Measurements from ENCODE around the gene MAP4K1. TPM values are rescaled to one million over a fixed set of nuclear protein-coding genes. Genes with fewer than 3 reads are reported as not detected.

Gene MAP4K1
- polyA plus RNA-seq, 3 donors = 19.8 to 41.3 (median 22.4) TPM

DNA sequence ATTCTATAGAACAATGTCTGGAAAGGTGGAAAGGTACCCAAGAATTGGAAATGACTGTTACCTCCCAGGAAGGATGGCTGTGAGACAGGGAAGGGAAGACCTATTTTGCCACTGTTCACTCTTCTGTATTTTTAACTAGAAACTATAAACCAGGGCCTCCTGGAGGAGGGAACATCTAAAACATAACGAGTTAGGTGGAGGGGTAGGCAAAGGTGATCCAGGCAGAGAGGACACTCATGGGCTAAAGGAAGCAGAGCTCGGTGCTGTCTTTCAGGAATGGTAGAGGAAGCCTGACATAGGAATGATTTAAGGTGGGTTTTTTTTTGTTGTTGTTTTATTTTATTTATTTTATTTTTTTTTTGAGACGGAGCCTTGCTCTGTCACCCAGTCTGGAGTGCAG, 7.1 kb upstream of the MAP4K1 start:
- Mint-ChIP-seq H3K4me3 (no peak overlapping the region), H3K9me3 (no peaks in the 10 kb centered on the region), H3K27me3 (ENCODE audit: low read depth in 3 of 3) (peaks cover 0 to 4% (median 1%) of the 10 kb centered on the region in 3 donors), H3K4me1 (peaks cover 5% of the 10 kb centered on the region), H3K36me3 (peaks cover 76 to 100% of the 10 kb centered on the region in 2 donors), H3K27ac (peak overlapping the region in 1 of 7 donors; percentile 70)
- no peak for DNase-seq
- WGBS (ENCODE audit: insufficient coverage) = 100% methylated on average over 1 of the region's 3 CpGs
- Histone ChIP-seq H3K4me3 (replicated peaks in 1 of 3; ENCODE audit: low read depth in 2 of 3, low read length in 3 of 3) (no peak overlapping the region), H3K4me1 (ENCODE audit: control insufficient read depth in 1 of 2, insufficient read depth in 2 of 2, low read length in 2 of 2) (peaks cover 3 to 5% of the 10 kb centered on the region in 2 donors), H3K27me3 (ENCODE audit: control insufficient read depth in 2 of 2, insufficient read depth in 2 of 2, low read length in 2 of 2) (no peaks in the 10 kb centered on the region), H3K9ac (ENCODE audit: insufficient read depth, low read length, poor library complexity, severe bottlenecking) (no peak overlapping the region), H3K79me2 (ENCODE audit: insufficient read depth, low read length) (peaks cover 30% of the 10 kb centered on the region), H3K9me3 (replicated peaks in 1 of 2; ENCODE audit: control insufficient read depth in 1 of 2, insufficient read depth in 1 of 2, low read length in 2 of 2) (no peaks in the 10 kb centered on the region), H3K36me3 (replicated peaks in 1 of 2; ENCODE audit: control insufficient read depth in 1 of 2, insufficient read depth in 2 of 2, low read length in 2 of 2) (peaks cover 85 to 93% of the 10 kb centered on the region in 2 donors), H2AFZ (ENCODE audit: insufficient read depth, low read depth, low read length, poor library complexity, severe bottlenecking) (no peak overlapping the region), H3K27ac (ENCODE audit: low read depth in 1 of 2, low read length in 2 of 2) (no peak overlapping the region), H4K20me1 (ENCODE audit: insufficient read depth, low read length) (peaks cover 18% of the 10 kb centered on the region), H3K4me2 (replicated peaks; ENCODE audit: extremely low read depth, low read length, poor library complexity, severe bottlenecking) (no peak overlapping the region)
- TF ChIP-seq, protein P1, sequence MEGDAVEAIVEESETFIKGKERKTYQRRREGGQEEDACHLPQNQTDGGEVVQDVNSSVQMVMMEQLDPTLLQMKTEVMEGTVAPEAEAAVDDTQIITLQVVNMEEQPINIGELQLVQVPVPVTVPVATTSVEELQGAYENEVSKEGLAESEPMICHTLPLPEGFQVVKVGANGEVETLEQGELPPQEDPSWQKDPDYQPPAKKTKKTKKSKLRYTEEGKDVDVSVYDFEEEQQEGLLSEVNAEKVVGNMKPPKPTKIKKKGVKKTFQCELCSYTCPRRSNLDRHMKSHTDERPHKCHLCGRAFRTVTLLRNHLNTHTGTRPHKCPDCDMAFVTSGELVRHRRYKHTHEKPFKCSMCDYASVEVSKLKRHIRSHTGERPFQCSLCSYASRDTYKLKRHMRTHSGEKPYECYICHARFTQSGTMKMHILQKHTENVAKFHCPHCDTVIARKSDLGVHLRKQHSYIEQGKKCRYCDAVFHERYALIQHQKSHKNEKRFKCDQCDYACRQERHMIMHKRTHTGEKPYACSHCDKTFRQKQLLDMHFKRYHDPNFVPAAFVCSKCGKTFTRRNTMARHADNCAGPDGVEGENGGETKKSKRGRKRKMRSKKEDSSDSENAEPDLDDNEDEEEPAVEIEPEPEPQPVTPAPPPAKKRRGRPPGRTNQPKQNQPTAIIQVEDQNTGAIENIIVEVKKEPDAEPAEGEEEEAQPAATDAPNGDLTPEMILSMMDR (IDR thresholded peaks at IDR 0.05) = no peak
- intact Hi-C loops (cut with micrococcal nuclease) = no loop called here

DNA sequence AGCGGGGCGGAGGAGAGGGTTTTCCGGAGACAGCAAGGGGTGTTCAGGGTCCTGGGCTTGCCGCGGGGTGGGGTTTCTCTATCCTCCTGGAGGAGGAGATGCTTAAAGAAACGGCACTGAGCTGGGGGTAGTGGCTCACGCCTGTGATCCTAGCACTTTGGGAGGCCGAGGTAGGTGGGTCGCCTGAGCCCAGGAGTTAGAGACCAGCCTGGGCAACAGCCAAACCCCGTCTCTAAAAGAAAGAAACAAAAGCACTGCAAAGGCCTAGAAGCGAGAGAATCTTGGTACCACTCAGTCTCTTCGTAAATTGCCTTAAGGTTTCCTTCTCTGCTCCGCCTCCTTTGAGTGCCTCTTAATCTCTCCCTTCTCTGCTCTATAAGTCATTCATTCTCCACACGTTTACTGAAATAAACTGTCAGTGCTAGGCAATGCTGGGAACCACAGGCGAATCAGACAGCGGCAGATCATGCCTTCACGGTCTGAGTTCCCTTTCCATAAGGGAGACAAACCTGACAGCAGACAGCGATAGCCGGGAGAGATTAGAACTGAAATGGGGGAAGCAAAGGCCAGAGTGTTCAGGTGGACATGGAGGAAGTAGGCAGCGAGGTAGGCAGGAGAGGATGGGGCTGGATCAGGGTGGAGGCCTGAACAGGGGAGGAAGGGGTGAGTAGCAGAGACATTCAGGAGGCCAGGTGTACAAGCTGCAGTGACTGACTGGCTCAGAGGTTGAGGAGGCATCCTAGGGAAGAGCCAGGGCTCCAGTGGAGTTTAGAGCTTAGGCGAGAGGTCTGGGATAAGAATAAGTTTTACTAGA, 1.8 kb upstream of the MAP4K1 start:
- 3% methylated on average over 14 of the region's 21 CpGs for WGBS (ENCODE audit: insufficient coverage)
- peak overlapping the region; percentile 97 to 100 (median 99) for H3K27ac Mint-ChIP-seq
- H3K4me3 Mint-ChIP-seq = peak overlapping the region; percentile 99 to 100
- Histone ChIP-seq H3K9me3 (replicated peaks in 1 of 2; ENCODE audit: control insufficient read depth in 1 of 2, insufficient read depth in 1 of 2, low read length in 2 of 2) (no peaks in the 10 kb centered on the region), H2AFZ (ENCODE audit: insufficient read depth, low read depth, low read length, poor library complexity, severe bottlenecking) (peak overlapping the region; percentile 99), H3K9ac (ENCODE audit: insufficient read depth, low read length, poor library complexity, severe bottlenecking) (peak overlapping the region; percentile 94), H3K36me3 (replicated peaks in 1 of 2; ENCODE audit: control insufficient read depth in 1 of 2, insufficient read depth in 2 of 2, low read length in 2 of 2) (peaks cover 35 to 41% of the 10 kb centered on the region in 2 donors), H4K20me1 (ENCODE audit: insufficient read depth, low read length) (peaks cover 6% of the 10 kb centered on the region), H3K79me2 (ENCODE audit: insufficient read depth, low read length) (peaks cover 66% of the 10 kb centered on the region), H3K27ac (ENCODE audit: low read depth in 1 of 2, low read length in 2 of 2) (peak overlapping the region; percentile 83 to 97), H3K4me1 (ENCODE audit: control insufficient read depth in 1 of 2, insufficient read depth in 2 of 2, low read length in 2 of 2) (peaks cover 35 to 44% of the 10 kb centered on the region in 2 donors), H3K4me2 (replicated peaks; ENCODE audit: extremely low read depth, low read length, poor library complexity, severe bottlenecking) (peak overlapping the region; percentile 99), H3K4me3 (replicated peaks in 1 of 3; ENCODE audit: low read depth in 2 of 3, low read length in 3 of 3) (peak overlapping the region; percentile 87 to 100 (median 99)), H3K27me3 (ENCODE audit: control insufficient read depth in 2 of 2, insufficient read depth in 2 of 2, low read length in 2 of 2) (no peaks in the 10 kb centered on the region)
- no peak for DNase-seq
- intact Hi-C loops (cut with micrococcal nuclease) = loop anchor here (2.0 to 5.0 kb wide), 3 partner anchors 202 to 302 kb away; partner anchors contain the start of genes KCNK6 (in 1 of the 2) and YIF1B (in 1 of the 2)
- H3K36me3 Mint-ChIP-seq = peaks cover 34 to 55% of the 10 kb centered on the region in 2 donors
- peaks cover 0 to 2% (median 1%) of the 10 kb centered on the region in 3 donors for H3K27me3 Mint-ChIP-seq (ENCODE audit: low read depth in 3 of 3)
- TF ChIP-seq, protein P1 (IDR thresholded peaks at IDR 0.05) = no peak
- H3K4me1 Mint-ChIP-seq = peaks cover 31% of the 10 kb centered on the region
- H3K9me3 Mint-ChIP-seq = no peaks in the 10 kb centered on the region

Data from CD14-positive monocyte (primary cell).